Mucosa of descending colon (tissue), 3 donors: ENCODE results near the gene SIK1. TPM values are rescaled to one million over a fixed set of nuclear protein-coding genes. Genes with fewer than 3 reads are reported as not detected.
"Not testable (repeated sequence)": the region's sequence is repeated elsewhere in the genome, so short reads cannot be mapped to it uniquely, and the experiment has no call there.

ENCODE experiments used
- ATAC-seq: fragments of 200-7000 bp; cut with Tn5 transposase; one replicate; pipeline ENCODE4 v1.9.1; 2020; ENCODE audit warnings: mild to moderate bottlenecking, moderate library complexity
- DNase-seq, 3 donors: peaks; one replicate each; pipeline ENCODE4 v3.0.0-alpha.2; 2020
- H3K36me3 ChIP-seq: fragments of 200-600 bp; one replicate; pipeline ENCODE4 v1.8.0; 2021; ENCODE audit warnings: low read depth, mild to moderate bottlenecking
- H3K4me1 ChIP-seq: fragments of 200-600 bp; one replicate; pipeline ENCODE4 v1.8.0; 2021; ENCODE audit warnings: low read depth, mild to moderate bottlenecking
- H3K4me3 ChIP-seq: fragments of 200-600 bp; one replicate; pipeline ENCODE4 v1.8.0; 2021; ENCODE audit warnings: mild to moderate bottlenecking
- H3K9me3 ChIP-seq: fragments of 200-600 bp; one replicate; pipeline ENCODE4 v1.8.0; 2021; ENCODE audit warnings: mild to moderate bottlenecking
- intact Hi-C, 2 donors: fragments of 100-400 bp; cut with DNase I in 1 of 2; cut with micrococcal nuclease in 1 of 2; formaldehyde crosslinking; loops; one replicate each; pipeline versions ENCODE4 v1.11.0 to v1.11.1; 2022; cut with DNase I, micrococcal nuclease
- long read RNA-seq, 2 donors: library from polyadenylated mRNA; unstranded; transcript quantifications; one replicate each; pipeline ENCODE4 v2.0.0, GENCODE V29; 2019 to 2021
- total RNA-seq, 3 donors: library from RNA; stranded (reverse); fragmentation: NEBNext Ultra II Directional in 2 of 3; extraction: Animal tissue kit (Norgen Biotek cat#: 25700) in 2 of 3; gene quantifications; one replicate each; pipeline versions ENCODE4 v1.2.1 to v1.2.4, GENCODE V29; 2021 to 2023
- TF ChIP-seq, protein P1 (sequence below): fragments of 200-600 bp; IDR thresholded peaks from one replicate; pipeline ENCODE4 v1.8.0; 2022; ENCODE audit warnings: antibody characterized with exemption, mild to moderate bottlenecking
- donor health status: DM: no; HTN: no; CAD: no; lungs with moderate emphysema.
- donor health status: DM: no; HTN: no; CAD: no.
- donor health status: DM: no; HTN: yes; CAD: no.

The SIK1 gene
- total RNA-seq, result 10 to 100 TPM in 1 of 3 donors, 1 to 10 TPM in 2; 5.5 to 40.5 (median 7.9) TPM
- long read RNA-seq, donor 1, full-length matches to known transcripts, result 2 of 12 reads
- long read RNA-seq, donor 1, partial matches to known transcripts, result 6 of 12 reads
- long read RNA-seq, donor 1, other reads (novel, unspliced or antisense), result 4 of 12 reads
- long read RNA-seq, donor 2, result 0 reads

DNA sequence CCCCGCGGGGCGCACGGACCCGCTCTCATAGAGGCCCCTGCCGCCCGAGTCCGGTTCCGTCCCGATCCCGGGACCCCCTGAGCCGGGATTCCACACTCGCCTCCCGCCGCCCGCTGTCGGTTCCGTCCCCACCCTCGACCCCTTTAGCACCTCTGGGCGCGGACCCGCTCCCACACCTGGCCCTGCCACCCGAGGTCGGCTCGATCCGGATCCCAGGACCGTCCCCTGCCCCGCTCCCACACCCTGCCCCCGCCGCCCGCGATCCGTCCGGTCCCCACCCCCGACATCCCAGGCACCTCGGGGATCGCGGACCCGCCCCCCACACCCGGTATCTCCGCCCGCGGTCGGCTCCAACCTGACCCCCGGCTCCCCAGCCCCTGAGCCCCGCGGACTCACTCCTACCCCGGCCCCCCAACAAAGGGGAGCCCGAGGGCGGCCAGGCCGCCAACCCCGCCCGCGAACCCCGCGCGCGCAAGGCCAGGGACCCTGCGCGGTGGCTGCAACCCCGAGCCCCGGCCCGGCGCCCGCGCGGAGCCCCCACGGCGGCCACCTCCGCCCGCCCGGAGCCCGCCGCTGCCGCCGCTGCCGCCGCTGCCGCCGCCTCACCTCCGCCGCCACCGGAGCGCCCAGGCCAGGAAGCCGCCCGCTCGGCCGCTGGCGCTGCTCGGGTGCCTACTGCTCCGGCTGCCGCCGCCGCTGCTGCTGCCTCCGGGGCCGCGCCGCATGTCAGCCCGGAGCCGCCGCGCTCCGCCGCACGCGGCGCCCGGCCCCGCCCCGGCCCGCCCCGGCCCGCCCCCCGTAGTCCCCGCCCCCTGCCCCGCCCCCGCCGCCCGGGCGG, at the start of gene SIK1:
Gene SIK1, minus strand, starts transcription at position 728 of the 838 bp plus-strand sequence. CDS start 953 bp downstream, outside the sequence.
- intact Hi-C loops, ATAC-seq, H3K36me3 ChIP-seq, DNase-seq, H3K4me1 ChIP-seq, H3K4me3 ChIP-seq, H3K9me3 ChIP-seq: not testable (repeated sequence)

DNA sequence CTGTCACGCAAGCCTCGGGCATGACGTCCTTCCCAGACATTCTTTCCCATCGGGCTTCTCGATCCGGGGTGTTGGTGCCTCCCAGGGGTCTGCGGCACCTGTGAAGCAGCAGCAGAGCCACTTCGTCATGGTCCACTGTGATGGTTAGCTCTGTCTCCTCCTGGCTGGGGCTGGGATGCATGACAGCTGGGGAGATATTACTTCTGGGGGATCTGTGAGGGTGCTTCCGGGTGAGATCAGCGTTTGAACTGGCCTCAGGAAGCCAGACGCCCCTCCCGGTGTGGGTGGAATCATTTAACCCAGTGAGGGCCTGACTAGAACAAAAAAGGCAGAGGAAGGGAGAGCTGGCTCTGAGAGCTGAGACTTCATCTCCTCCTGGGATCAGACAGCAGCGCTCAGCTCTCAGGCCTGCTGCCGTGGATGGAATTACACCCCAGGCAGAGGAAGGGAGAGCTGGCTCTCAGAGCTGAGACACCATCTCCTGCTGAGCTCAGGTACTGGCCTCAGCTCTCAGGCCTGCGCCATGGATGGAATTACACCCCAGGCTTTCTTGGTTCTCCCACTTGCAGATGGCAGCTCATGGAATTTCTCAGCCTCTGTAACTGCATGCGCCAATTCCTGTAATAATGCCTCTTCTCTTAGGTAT, 44.8 kb upstream of the SIK1 start:
- intact Hi-C loops, H3K36me3 ChIP-seq, DNase-seq, H3K4me1 ChIP-seq, H3K4me3 ChIP-seq, ATAC-seq, H3K9me3 ChIP-seq: not testable (repeated sequence)

DNA sequence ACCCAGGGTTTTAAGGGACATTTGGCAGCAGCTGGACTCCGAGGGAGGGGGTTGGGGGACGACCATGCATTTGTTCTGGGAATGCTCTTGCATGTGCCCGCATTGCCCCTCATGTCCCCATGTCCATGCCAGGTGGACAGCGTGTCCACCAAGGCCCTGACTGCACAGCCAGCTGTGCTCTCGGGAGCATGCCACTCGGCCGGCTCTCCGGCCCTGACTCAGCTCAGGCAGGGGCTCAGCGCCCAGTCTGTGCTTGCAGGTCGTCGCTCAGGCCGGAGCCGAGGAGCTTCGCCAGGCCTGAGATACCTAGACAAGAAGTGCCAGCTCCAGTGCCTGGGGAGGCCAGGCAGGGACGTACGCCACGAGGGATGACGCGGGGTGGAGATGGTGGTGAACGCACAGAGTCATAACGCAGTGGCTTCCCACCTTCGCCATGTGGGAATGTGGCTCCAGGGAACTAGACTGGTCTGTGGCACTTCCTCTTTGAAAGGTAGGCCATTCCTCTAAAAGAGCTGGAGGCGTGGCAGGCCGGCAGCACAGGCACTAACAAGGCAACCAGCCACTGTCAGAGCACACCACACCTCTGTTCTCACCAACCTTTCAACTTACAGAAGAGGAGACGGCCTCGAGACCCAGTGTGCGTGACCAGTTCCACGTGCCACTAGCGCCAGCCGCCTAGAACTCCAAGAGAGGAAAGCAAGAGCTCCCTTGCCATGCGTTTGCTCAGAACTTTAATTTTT, 43.0 kb upstream of the SIK1 start:
- peak; percentile 56 for ATAC-seq
- H3K36me3 ChIP-seq, H3K4me3 ChIP-seq, H3K4me1 ChIP-seq, DNase-seq, intact Hi-C loops, H3K9me3 ChIP-seq: not testable (repeated sequence)

DNA sequence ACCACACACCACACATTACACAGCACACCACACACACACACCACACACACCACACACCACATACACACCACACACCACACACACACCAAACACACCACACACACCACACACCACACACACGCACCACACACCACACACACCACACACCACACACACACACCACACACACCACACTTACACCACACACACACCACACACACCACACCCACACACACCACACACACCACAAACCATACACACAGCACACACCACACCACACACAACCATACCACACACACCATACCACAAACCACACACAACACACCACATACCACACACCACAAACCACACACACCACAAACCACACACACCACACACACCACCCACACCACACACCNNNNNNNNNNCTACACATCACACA, 40.9 kb upstream of the SIK1 start:
- DNase-seq, result peak; percentile 1 to 7 (median 1)

DNA sequence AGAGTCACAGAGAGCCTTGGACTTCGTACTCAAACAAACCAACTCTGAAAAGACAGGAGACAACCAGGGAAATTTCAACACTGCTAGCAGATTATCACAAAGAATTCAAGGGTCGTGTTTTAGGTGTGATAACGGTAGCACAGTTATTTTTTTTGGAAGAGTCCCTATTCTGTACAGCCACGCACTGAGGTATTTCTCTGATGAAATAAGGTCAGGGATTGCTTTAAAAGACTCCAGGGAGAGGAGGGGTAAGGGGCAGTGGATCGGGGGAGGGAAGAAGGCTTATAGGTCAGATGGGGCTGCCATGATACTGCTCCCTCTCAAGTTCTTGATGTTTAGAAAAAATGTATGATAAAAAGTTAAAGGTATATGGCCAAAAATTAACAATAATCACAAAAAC, 38.2 kb upstream of the SIK1 start:
- H3K4me3 ChIP-seq, ATAC-seq, H3K9me3 ChIP-seq, DNase-seq, H3K4me1 ChIP-seq, intact Hi-C loops, H3K36me3 ChIP-seq: not testable (repeated sequence)

More for the DNA sequence above, 40.9 kb upstream of the SIK1 start:
- no peaks in the 10 kb centered on the region for H3K4me1 ChIP-seq
- TF ChIP-seq, protein P1, sequence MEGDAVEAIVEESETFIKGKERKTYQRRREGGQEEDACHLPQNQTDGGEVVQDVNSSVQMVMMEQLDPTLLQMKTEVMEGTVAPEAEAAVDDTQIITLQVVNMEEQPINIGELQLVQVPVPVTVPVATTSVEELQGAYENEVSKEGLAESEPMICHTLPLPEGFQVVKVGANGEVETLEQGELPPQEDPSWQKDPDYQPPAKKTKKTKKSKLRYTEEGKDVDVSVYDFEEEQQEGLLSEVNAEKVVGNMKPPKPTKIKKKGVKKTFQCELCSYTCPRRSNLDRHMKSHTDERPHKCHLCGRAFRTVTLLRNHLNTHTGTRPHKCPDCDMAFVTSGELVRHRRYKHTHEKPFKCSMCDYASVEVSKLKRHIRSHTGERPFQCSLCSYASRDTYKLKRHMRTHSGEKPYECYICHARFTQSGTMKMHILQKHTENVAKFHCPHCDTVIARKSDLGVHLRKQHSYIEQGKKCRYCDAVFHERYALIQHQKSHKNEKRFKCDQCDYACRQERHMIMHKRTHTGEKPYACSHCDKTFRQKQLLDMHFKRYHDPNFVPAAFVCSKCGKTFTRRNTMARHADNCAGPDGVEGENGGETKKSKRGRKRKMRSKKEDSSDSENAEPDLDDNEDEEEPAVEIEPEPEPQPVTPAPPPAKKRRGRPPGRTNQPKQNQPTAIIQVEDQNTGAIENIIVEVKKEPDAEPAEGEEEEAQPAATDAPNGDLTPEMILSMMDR, result no peak
- no peak for ATAC-seq
- intact Hi-C loops, result no loop called here
- no peaks in the 10 kb centered on the region for H3K36me3 ChIP-seq
- H3K9me3 ChIP-seq, result no peaks in the 10 kb centered on the region
- H3K4me3 ChIP-seq, result no peak overlapping the region

DNA sequence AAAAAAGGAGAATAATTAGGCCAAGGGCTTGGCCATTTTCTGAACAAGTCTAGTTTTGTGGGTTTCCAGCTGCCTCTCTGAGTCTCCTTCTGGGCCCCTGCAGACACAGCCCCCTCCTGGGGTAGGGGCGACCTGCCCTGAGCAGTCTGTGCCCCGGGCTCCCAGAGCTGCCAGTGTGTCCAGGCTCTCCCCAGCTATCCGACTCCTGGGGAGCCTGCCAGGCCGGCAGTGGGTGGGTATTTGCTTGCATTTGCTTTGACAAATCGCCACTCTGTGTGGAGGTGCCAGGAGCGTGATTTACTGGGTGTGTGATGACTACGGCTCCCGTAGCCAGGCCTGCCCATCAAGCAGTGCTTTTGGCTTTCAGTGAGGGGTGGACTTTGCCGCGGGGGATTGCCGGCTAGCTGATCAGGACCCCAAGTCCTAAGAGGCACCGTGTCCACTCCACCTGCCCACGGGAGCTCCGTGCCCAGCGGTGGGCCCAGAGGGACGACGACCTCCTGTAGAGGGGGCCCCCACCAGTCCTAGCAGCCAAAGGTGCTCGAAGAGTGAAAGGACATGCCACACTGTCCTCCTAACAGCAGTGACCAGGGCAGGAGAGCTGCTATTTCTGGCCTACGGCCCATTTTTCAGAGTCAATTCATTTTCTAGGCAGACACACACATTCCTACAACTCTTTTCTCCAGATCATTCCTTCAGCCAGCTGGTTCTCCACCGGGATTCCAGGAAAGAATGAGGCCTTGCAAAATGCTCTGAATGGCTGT, 36.7 kb upstream of the SIK1 start:
- H3K36me3 ChIP-seq, H3K9me3 ChIP-seq, H3K4me3 ChIP-seq, H3K4me1 ChIP-seq, intact Hi-C loops: not testable (repeated sequence)
- DNase-seq (peak in 2 of 3 donors; percentile 12), ATAC-seq (peak; percentile 48)

DNA sequence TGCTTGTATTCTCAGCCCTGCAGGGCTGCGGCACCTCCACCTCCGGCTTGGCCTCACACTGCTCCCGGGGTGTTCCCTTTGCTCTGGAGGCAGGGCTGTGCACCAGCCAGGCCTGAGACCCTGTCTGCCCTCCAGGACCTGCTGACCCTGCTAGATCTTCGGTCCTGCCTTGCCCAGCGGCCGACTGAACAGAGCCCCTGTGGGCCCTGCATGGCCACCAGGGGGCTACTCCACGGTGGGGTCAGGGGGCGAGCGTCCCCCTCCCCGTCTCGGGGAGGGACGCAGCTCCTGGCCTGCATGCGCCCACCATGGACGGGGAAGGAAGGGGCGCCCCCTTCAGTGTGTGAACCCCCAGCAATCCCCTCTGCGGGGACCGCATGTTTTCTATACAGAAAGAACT, 36.0 kb upstream of the SIK1 start:
- intact Hi-C loops, H3K4me3 ChIP-seq, H3K9me3 ChIP-seq, DNase-seq, ATAC-seq, H3K4me1 ChIP-seq, H3K36me3 ChIP-seq: not testable (repeated sequence)

DNA sequence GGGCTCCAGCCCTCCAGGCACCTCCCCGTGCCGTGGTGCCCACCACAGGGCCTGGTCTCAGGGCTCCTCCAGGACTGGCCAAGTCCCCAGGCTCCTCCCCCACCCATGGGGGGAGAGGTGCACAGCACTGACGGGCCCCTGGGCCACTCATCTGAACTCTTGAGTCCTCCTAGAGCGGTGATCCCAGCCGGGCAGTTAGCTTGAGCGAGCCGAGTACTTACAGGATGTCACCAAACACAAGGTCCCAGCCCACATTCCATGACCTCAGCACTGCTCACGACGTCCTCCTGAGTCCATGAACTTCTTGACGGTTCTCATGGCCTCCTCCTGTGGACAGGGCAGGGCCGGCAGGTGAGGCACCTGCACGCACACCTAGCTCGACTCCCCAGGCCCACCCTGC, 33.5 kb upstream of the SIK1 start:
- H3K4me1 ChIP-seq, DNase-seq, H3K9me3 ChIP-seq, H3K36me3 ChIP-seq, ATAC-seq, intact Hi-C loops, H3K4me3 ChIP-seq: not testable (repeated sequence)

DNA sequence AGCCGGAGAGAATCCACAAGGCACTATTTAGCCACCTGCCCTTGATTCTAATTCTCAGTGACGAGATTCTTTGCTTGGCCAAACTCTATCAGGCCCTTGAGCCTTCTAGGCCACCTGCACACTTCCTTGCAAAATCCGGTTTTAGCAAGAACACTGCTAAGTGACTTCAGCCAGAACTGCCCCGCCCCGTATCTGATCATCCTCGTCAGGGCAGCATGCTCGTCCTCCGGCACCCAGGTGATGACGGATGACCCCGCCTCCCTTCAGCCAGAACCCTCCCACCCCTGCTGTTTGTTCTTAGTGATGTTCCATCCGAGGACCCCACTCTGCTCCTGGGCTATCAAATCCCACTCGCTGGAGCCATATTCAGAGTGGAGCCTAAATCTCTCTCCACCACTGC, 32.1 kb upstream of the SIK1 start:
- intact Hi-C loops, H3K9me3 ChIP-seq, H3K4me3 ChIP-seq, H3K4me1 ChIP-seq, H3K36me3 ChIP-seq: not testable (repeated sequence)
- peak; percentile 48 for ATAC-seq
- DNase-seq, result peak in 2 of 3 donors; percentile 1 to 25

DNA sequence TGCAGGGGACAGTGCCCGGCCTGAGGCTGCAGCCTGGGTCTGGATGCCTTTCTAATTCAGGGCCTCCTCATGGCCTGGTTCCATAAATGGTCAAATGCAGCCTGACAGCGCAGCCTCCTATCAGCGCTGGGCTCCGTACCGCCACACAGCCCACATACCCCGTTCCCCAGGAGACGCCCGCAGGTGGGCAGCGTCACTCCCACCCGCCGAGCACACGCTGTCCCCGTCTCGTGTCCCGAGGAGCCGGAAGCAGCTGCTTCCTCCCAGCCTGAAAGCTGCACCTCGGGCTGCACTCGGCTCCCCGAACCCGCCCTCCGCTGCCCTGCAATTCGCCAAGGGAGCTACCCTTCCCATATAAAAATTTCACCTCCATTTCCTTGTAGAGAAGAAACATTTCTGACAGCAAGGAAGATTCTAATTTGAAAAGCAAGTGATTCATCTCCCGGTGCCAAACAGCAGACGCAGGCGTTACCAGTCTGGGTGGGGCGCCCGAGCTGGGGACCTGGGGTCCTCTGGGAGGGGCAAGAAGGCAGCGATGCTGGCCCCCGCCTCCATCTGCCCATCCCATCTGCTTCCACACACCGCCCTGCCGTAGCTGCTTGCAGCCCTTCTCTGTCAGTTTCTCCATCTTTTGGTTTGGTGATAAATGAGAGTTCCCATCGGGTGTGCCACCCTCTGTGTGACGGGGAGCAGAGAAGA, 29.8 kb upstream of the SIK1 start:
- intact Hi-C loops, H3K9me3 ChIP-seq, H3K4me3 ChIP-seq, H3K36me3 ChIP-seq, DNase-seq, H3K4me1 ChIP-seq: not testable (repeated sequence)
- ATAC-seq, result peak; percentile 85

DNA sequence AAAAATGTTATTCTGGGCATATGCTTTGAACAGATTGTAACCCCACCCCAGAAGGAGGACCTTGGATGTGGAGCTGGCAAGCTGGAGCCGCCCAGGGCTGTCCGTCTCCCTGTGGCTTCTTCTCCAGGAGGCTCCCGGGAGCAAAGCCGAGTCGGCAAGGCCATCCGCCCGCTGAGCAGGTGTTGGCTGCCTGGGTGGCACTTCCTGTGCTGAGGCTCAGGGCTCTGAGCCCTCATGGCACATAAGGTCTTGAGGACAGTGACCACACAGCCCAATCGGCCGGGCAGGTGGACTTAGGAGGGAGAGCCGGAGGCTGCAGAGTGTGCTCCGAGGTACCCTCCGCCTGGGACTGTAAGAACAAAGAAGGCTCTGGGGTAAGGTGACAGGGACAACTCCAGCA, 28.8 kb upstream of the SIK1 start:
- H3K4me1 ChIP-seq, intact Hi-C loops, ATAC-seq, H3K9me3 ChIP-seq, H3K4me3 ChIP-seq, H3K36me3 ChIP-seq, DNase-seq: not testable (repeated sequence)

DNA sequence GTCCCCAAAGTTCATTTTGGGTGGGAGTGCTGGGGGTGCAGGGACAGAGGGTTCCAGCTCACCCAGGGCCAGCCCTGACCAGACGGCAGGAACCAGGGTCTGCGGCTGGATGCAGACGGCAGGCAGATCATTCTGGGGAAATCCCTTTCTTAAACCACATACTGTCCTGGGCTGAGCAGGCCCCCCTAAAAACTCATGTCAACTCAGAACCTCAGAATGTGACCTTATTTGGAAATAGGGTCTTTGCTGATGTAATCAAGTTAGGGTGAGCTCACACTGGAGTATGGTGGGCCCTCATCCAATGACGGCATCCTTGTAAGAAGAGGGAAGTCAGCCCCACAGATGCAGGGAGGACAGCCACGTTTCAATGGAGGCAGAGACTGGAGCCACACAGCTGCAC, 27.2 kb upstream of the SIK1 start:
- H3K36me3 ChIP-seq, H3K4me1 ChIP-seq, DNase-seq: not testable (repeated sequence)

More for the DNA sequence above, 27.2 kb upstream of the SIK1 start:
- ATAC-seq, intact Hi-C loops, H3K9me3 ChIP-seq, H3K4me3 ChIP-seq: not testable (repeated sequence)
